ENCODE results near the gene MMAB. TPM values are rescaled to one million over a fixed set of nuclear protein-coding genes. Genes with fewer than 3 reads are reported as not detected.
A peak's percentile ranks its signal among the peaks of the same experiment; 100 is the strongest.

Gene MMAB
- total RNA-seq, 1 experiment from 2014 or later, result 24.3 TPM

DNA sequence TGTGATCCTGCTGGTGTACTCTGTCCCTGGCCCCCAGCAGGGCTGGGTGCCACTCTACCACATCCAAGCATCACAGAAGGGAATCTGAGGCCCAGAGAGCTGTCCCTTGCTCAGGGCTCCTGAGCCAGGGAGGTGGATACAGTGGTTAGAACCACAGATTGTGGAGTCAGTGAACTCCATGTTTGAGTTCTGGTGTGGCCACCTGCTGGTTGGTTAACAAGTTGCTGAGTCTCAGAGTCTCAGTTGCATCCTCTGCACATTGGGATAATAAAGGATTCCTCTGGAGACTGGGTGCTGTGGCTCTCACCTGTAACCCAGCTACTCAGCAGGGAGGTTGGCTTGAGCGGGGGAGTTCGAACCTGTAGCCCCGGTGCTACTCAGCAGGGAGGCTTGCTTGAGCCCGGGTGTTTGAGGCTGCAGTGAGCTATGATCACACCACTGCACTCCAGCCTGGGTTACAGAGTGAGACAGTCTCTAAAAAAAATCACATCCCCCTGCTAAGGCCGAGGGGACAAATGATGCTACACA, 39.7 kb upstream of the MMAB start:
- Histone ChIP-seq H3K23me2 (ENCODE audit: insufficient read length, low read depth, low read length, poor library complexity, severe bottlenecking) (no peaks in the 10 kb centered on the region), H4K91ac (ENCODE audit: insufficient read length, low read depth, low read length) (no peak overlapping the region), H3K4ac (ENCODE audit: low read depth, low read length) (no peak overlapping the region), H3K18ac (ENCODE audit: insufficient read length, low read depth, low read length) (no peak overlapping the region), H3K14ac (ENCODE audit: insufficient read depth, low read length) (no peak overlapping the region), H3K4me1 (ENCODE audit: insufficient read depth, low read length) (no peaks in the 10 kb centered on the region), H2BK120ac (ENCODE audit: low read depth, low read length, poor library complexity, severe bottlenecking) (no peak overlapping the region), H3K27ac (ENCODE audit: insufficient read length, low read depth, low read length) (no peak overlapping the region), H4K20me1 (ENCODE audit: control insufficient read depth, insufficient read depth, insufficient read length) (no peaks in the 10 kb centered on the region), H3K4me2 (ENCODE audit: insufficient read depth, insufficient read length, low read length) (no peak overlapping the region), H3K9ac (ENCODE audit: extremely low read depth, insufficient read length, low read length) (no peak overlapping the region), H2BK5ac (ENCODE audit: insufficient read length, low read length) (no peak overlapping the region), H4K8ac (replicated peaks; ENCODE audit: insufficient read length, low read depth, low read length) (no peak overlapping the region), H4K5ac (ENCODE audit: insufficient read length, low read depth, low read length) (no peak overlapping the region), H2BK20ac (ENCODE audit: low read depth, low read length, poor library complexity, severe bottlenecking) (no peak overlapping the region), H3K27me3 (ENCODE audit: insufficient read depth, low read length) (no peaks in the 10 kb centered on the region), H2AFZ (ENCODE audit: low read length) (no peak overlapping the region), H3K79me2 (ENCODE audit: insufficient read depth, low read length) (no peaks in the 10 kb centered on the region), H2BK15ac (ENCODE audit: low read depth, low read length) (no peak overlapping the region), H3K23ac (ENCODE audit: insufficient read length, low read depth, low read length) (no peak overlapping the region), H3K56ac (ENCODE audit: insufficient read length, low read depth, low read length) (no peak overlapping the region), H3K9me3 (ENCODE audit: control insufficient read depth, low read depth, low read length) (no peaks in the 10 kb centered on the region), H3T11ph (ENCODE audit: low read length) (no peak overlapping the region), H2AK5ac (ENCODE audit: insufficient read length, low read length) (no peak overlapping the region), H3K79me1 (ENCODE audit: insufficient read depth, low read depth, low read length, poor library complexity, severe bottlenecking) (no peaks in the 10 kb centered on the region), H2BK12ac (ENCODE audit: insufficient read length, low read depth, low read length) (no peak overlapping the region)
- H3K9me3 Mint-ChIP-seq, result no peaks in the 10 kb centered on the region
- no peak for DNase-seq
- H3K4me3 Mint-ChIP-seq, result no peak overlapping the region
- H3K27me3 Mint-ChIP-seq (ENCODE audit: low read depth), result peaks cover 11% of the 10 kb centered on the region
- H3K36me3 Mint-ChIP-seq (ENCODE audit: insufficient read depth in 1 of 3, low read depth in 3 of 3), result no peaks in the 10 kb centered on the region; a peak in 1 of 7 replicates
- H3K4me1 Mint-ChIP-seq, result peaks cover 10 to 18% of the 10 kb centered on the region in 2 experiments
- no CpG with 5 or more reads among the region's 5 CpGs for WGBS (ENCODE audit: extremely low coverage, insufficient read length, low lambda C conversion rate)
- peak; percentile 54; the same call in 2 of the 3 replicates for TF ChIP-seq CTCF (conservative IDR thresholded peaks at IDR 0.05)
- H3K27ac Mint-ChIP-seq, result 0 out of 7 replicates have a peak overlapping the region, but pooled peaks of 1 of the 3 experiments have one; percentile 44
